K562 (cell line): ENCODE results near the gene ZNF71. TPM values are rescaled to one million over a fixed set of nuclear protein-coding genes. Genes with fewer than 3 reads are reported as not detected.
A peak's percentile ranks its signal among the peaks of the same experiment; 100 is the strongest.

Experiments used
- CHAMP1 ChIP-seq: fragments of 450-650 bp; IDR thresholded peaks from 2 replicates; pipeline ENCODE4 v1.6.1; 2016; ENCODE audit warnings: mild to moderate bottlenecking
- CREB3L1 ChIP-seq: fragments of 450-650 bp; IDR thresholded peaks from 2 replicates; pipeline ENCODE4 v1.6.1; 2014; ENCODE audit warnings: low read depth, mild to moderate bottlenecking, moderate library complexity, borderline replicate concordance
- E2F1 ChIP-seq: sonication (generic); formaldehyde crosslinking; IDR thresholded peaks from 2 replicates; pipeline ENCODE4 v1.8.1; 2023; ENCODE audit warnings: mild to moderate bottlenecking, missing genetic modification reagents, moderate library complexity
- ETV5 ChIP-seq: sonication (generic); formaldehyde crosslinking; IDR thresholded peaks from 2 replicates; pipeline ENCODE4 v1.4.0; 2020; ENCODE audit warnings: low read depth, mild to moderate bottlenecking, missing genetic modification reagents
- KLF1 ChIP-seq: fragments of 450-650 bp; IDR thresholded peaks from 2 replicates; pipeline ENCODE4 v1.6.1; 2016; ENCODE audit warnings: missing genetic modification characterization, missing compliant biosample characterization
- MAZ ChIP-seq, 2 experiments: fragments of 450-650 bp in 1 of 2; sonication (generic) in 1 of 2; formaldehyde crosslinking; IDR thresholded peaks in 1 of 2; conservative IDR thresholded peaks in 1 of 2; 2 replicates each; pipeline versions ENCODE4 v1.4.0 to v1.5.0; 2020; ENCODE audit warnings: mild to moderate bottlenecking in 1 of 2, missing genetic modification reagents in 1 of 2
- MIER1 ChIP-seq: fragments of 450-650 bp; IDR thresholded peaks from 2 replicates; pipeline ENCODE4 v1.6.1; 2016; ENCODE audit warnings: antibody characterized with exemption, mild to moderate bottlenecking, low read depth
- NCOA6 ChIP-seq: fragments of 450-650 bp; IDR thresholded peaks from 2 replicates; pipeline ENCODE4 v1.6.1; 2017; ENCODE audit warnings: mild to moderate bottlenecking
- NR0B1 ChIP-seq: fragments of 450-650 bp; IDR thresholded peaks from one replicate; pipeline ENCODE4 v1.6.1; 2018; ENCODE audit warnings: mild to moderate bottlenecking, moderate library complexity; ENCODE audit not compliant: partially characterized antibody
- POLR2B ChIP-seq: fragments of 450-650 bp; IDR thresholded peaks from 2 replicates; pipeline ENCODE4 v1.6.1; 2018; ENCODE audit warnings: low read depth; ENCODE audit not compliant: partially characterized antibody
- SMARCA4 ChIP-seq: fragments of 450-650 bp; IDR thresholded peaks from 2 replicates; pipeline ENCODE4 v1.6.1; 2016
- TFAP4 ChIP-seq: sonication (generic); formaldehyde crosslinking; IDR thresholded peaks from 2 replicates; pipeline ENCODE4 v1.8.0; 2022; ENCODE audit warnings: missing genetic modification reagents, mild to moderate bottlenecking, moderate library complexity, borderline replicate concordance
- THRB ChIP-seq: fragments of 450-650 bp; formaldehyde crosslinking; conservative IDR thresholded peaks from 2 replicates; pipeline ENCODE4 v1.4.0; 2022; ENCODE audit warnings: mild to moderate bottlenecking, missing genetic modification characterization
- ZC3H4 ChIP-seq: sonication (generic); formaldehyde crosslinking; IDR thresholded peaks from 2 replicates; pipeline ENCODE4 v1.9.0; 2021; ENCODE audit warnings: missing genetic modification reagents, borderline replicate concordance
- ZNF224 ChIP-seq: sonication (generic); formaldehyde crosslinking; IDR thresholded peaks from 2 replicates; pipeline ENCODE4 v1.8.0; 2022; ENCODE audit warnings: mild to moderate bottlenecking, missing genetic modification reagents
- ZNF644 ChIP-seq: fragments of 200-800 bp; sonication (Bioruptor generic); IDR thresholded peaks from 2 replicates; pipeline ENCODE4 v1.6.1; 2016; ENCODE audit warnings: low read depth, missing genetic modification characterization, missing compliant biosample characterization
- ZNF766 ChIP-seq: fragments of 200-800 bp; sonication (Bioruptor generic); conservative IDR thresholded peaks from 2 replicates; pipeline ENCODE4 v1.6.1; 2016; ENCODE audit warnings: missing genetic modification characterization, missing compliant biosample characterization
- polyA plus RNA-seq, 8 experiments: library from polyadenylated mRNA; depleted of rRNA in 4 of 8; stranded (reverse) in 5 of 8; unstranded in 3 of 8; fragments of >200 nt; fragmentation: Nextera tagmentation in 2 of 8; fragmentation: Illumina TruSeq in 1 of 8; extraction: Ambion mirVana in 2 of 8; extraction: Trizol in 1 of 8; gene quantifications; 2 replicates each; pipeline versions ENCODE4 v1.2.1 to v1.2.3, GENCODE V29; 2011 to 2014; ENCODE audit warnings: inconsistent platforms in 1 of 8, missing spikeins in 1 of 8
- total RNA-seq, 7 experiments: library from RNA; depleted of rRNA in 6 of 7; stranded (reverse); fragments of >200 nt in 6 of 7; fragmentation: Illumina TruSeq in 2 of 7; extraction: Trizol in 2 of 7; gene quantifications; 2 replicates each; pipeline versions ENCODE4 v1.2.1 to v1.2.3, GENCODE V29; 2011 to 2021; ENCODE audit warnings: low replicate concordance in 1 of 7

ZNF71 gene
- total and polyA plus RNA-seq, 9 of the 15 experiments (the other 6 are each of a cell fraction or from before 2014, with no cell fraction given), result 0.04 to 0.13 (median 0.06) TPM; not detected in 4

GRCh38 chr19:56637976-56638555 lies 43.0 kb downstream of the ZNF71 start (continued):
- TF ChIP-seq NR0B1, result no peak
- 0 out of 2 replicates have a peak, but pooled peaks have one; percentile 32 for TF ChIP-seq CHAMP1
- TF ChIP-seq E2F1 (CRISPR knock-in tag), result peak; percentile 64; the same call in 1 of the 2 replicates
- TF ChIP-seq ZNF224 (CRISPR knock-in tag), result peak; percentile 59; the same call in 1 of the 2 replicates
- peak; percentile 84; the same call in 1 of the 2 replicates for TF ChIP-seq ZNF644 (tag)
- TF ChIP-seq TFAP4 (CRISPR knock-in tag), result peak; percentile 81
- TF ChIP-seq ETV5 (CRISPR knock-in tag), result peak; percentile 79; the same call in 1 of the 2 replicates
- TF ChIP-seq CREB3L1, result no peak
- peak in 1 of 2 experiments; percentile 95; a peak in 2 of 4 replicates for TF ChIP-seq MAZ (CRISPR knock-in tag; conservative IDR thresholded peaks at IDR 0.05 in 1 of 2, IDR thresholded peaks at IDR 0.05 in 1 of 2)
- peak; percentile 95 for TF ChIP-seq MIER1
- TF ChIP-seq THRB, result no peak
- TF ChIP-seq SMARCA4, result no peak
- no peak for TF ChIP-seq KLF1 (tag)
- peak; percentile 82 for TF ChIP-seq ZNF766
- no peak for TF ChIP-seq POLR2B
- TF ChIP-seq NCOA6, result peak; percentile 94
- no peak for TF ChIP-seq ZC3H4 (CRISPR knock-in tag)
